HCT116 (cell line): Measurements from ENCODE around the gene HOMER3.

Experiments used
- CEBPB ChIP-seq: IDR thresholded peaks from 2 replicates; pipeline ENCODE4 v1.6.1; 2012; ENCODE audit warnings: low read depth
- CTCF ChIP-seq, 3 experiments: fragments of 200-600 bp in 1 of 3; sonication (generic) in 1 of 3; IDR thresholded peaks in 2 of 3; conservative IDR thresholded peaks in 1 of 3; 2 replicates each; pipeline ENCODE4 v1.5.1; 2012 to 2017; ENCODE audit warnings: low read depth in 2 of 3, low read length in 2 of 3, antibody characterized with exemption in 1 of 3, borderline replicate concordance in 1 of 3, control low read depth in 1 of 3, mild to moderate bottlenecking in 1 of 3, mixed read lengths in 1 of 3, mixed run types in 1 of 3, moderate library complexity in 1 of 3; ENCODE audit not compliant: insufficient read depth in 1 of 3
- POLR2A ChIP-seq: IDR thresholded peaks from 2 replicates; pipeline ENCODE4 v1.7.0; 2011; ENCODE audit warnings: borderline replicate concordance; ENCODE audit not compliant: insufficient read depth, insufficient read length; ENCODE audit errors: extremely low read depth
- POLR2AphosphoS5 ChIP-seq: IDR thresholded peaks from 2 replicates; pipeline ENCODE4 v1.6.1; 2011; ENCODE audit warnings: mild to moderate bottlenecking, low read depth, low read length, moderate library complexity
- REST ChIP-seq: IDR thresholded peaks from 2 replicates; pipeline ENCODE4 v1.6.1; 2012; ENCODE audit warnings: low read depth
- SP1 ChIP-seq: IDR thresholded peaks from 2 replicates; pipeline ENCODE4 v1.6.1; 2012; ENCODE audit warnings: low read depth
- ZNF274 ChIP-seq: fragments of 200-500 bp; sonication (Bioruptor generic); IDR thresholded peaks from 2 replicates; pipeline ENCODE4 v1.6.1; 2014; ENCODE audit warnings: mild to moderate bottlenecking, low read depth, low read length, inconsistent platforms

GRCh38 chr19:18924684-18925213 lies 16.3 kb downstream of the HOMER3 start:
- TF ChIP-seq CEBPB (no peak), POLR2AphosphoS5 (no peak), POLR2A (no peak), REST (no peak), CTCF (IDR thresholded peaks at IDR 0.05 in 2 of 3, conservative IDR thresholded peaks at IDR 0.05 in 1 of 3; ENCODE audit: borderline replicate concordance in 1 of 3, insufficient read depth in 1 of 3, low read depth in 2 of 3, low read length in 2 of 3) (no peak), SP1 (no peak), ZNF274 (no peak)
